T follicular helper cell (primary cell): ENCODE measurements around the gene PLN.

Experiments used
- DNase-seq: peaks from one replicate; pipeline ENCODE4 v3.0.0-alpha.2; 2020; ENCODE audit warnings: low read depth
- total RNA-seq, 2 experiments: gene quantifications; one replicate each; lab custom pipeline; 2026; lab: John Stamatoyannopoulos, UW

The PLN gene
- 0 to 0.17 reads per million in 2 experiments for total RNA-seq

DNA sequence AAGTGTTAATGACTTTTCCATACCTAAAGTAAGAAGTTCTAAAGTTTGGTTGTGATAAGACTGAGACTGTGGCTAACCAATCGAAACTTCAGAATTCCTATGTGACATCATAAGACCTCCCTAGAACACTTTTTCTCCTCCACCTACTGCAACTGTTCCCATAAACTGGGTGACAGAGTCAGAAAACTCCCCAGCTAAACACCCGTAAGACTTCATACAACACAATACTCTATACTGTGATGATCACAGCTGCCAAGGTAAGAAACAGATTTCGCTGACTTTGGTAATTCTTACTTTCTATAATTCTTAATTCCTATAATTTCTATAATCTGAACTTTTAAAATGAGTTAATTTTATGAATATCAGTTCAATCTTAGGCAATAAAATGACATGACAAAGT, at the start of gene PLN:
Gene PLN (plus strand): TSS at position 161 of the 400 bp plus-strand sequence. CDS start 10,626 bp downstream, outside the sequence.
- DNase-seq, result no peak

DNA sequence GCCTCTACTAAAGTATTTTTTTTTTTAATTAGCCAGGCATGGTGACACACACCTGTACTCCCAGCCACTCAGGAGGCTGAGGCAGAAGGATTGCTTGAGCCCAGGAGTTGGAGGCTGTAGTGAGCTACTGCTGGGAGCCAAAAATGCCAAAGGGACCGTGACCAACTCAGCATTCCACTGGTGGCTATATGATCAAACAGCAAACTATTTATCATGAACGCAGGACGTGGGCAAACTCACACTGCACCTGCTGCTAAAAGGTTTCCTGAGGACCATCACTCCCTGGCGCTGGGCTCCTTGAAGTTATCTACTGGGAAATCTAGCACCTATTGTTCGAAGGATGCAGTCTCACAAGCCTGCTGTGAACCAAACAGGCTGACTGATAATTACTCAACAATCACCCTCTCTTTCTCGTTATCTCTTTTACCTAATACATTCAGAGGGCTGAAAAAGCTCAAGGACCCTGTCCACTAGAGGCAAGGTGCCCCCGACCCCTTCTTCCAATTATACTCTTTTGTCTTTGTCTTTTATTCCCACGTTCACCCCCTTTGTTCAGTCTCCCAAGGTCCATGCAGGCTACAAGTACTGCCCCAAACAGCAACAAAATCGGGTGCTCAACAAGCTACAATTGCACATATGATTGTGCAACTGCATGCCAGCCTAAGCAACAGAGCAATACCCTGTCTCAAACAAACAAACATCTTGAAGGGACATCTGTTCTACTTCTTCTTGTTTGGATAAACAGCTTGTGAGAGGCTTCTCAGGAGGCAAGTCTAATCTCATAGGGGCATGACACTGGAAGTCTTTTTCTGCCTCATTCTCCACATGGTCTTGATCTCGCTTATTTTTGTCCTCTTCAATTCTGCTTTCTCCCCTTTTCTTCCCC, 47.7 kb upstream of the PLN start:
- no peak for DNase-seq

DNA sequence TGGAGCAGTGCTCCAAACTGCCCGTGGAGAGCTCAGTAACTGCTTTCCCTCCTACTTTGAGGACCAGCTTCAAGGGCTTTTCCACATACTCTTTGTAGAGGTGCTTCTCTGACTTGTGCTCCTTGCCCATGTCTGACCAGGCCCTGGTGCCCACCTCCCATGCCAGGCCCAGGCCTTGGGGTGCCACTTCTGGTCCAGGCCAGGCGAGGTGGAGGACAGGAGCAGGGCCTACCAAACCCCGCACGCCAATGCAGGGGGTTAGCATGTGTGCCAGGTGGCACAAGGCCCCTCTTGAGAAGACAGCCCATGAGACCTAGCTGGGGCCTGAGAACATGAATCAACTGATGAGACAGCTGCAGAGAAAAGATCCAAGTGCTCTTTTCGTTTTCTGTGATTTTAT, 47.0 kb upstream of the PLN start:
- DNase-seq, result no peak

DNA sequence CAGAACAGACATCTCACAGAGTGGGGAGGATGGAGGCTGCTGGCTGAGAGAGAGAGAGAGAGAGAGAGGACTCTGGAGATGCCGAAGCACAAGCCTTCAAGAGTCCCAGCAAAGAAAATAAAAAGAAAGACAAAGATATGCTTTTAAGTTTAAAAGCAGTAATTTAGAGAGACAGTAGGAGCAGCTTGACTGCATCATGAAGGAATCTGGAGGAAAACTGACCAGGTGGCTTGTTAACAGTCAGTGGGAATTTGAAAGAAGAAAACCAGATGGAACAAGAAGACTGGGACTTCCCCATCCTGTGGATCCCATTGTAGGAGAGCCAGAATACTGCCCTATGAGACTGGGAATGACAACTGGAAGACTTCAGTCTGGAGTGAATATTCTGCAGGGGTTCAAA, 46.3 kb upstream of the PLN start:
- DNase-seq, result no peak

DNA sequence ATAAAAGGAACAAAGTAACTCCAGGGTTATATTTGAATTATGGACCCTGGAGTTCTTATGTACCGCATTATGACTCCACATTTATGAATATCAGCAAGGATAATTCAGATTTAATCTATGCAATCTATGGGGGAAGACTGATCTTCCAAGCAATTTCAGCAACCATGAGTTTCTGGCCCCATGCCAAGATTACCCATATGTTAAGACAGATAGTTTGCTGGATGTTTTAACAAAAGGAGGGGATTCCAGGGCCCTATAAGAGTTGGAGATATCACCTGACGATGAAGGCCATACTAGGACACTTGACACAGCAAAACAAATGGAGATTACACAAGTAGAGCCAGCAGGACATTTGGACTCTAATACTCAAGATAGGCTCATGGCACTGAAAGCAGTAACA, 45.9 kb upstream of the PLN start:
- no peak for DNase-seq

DNA sequence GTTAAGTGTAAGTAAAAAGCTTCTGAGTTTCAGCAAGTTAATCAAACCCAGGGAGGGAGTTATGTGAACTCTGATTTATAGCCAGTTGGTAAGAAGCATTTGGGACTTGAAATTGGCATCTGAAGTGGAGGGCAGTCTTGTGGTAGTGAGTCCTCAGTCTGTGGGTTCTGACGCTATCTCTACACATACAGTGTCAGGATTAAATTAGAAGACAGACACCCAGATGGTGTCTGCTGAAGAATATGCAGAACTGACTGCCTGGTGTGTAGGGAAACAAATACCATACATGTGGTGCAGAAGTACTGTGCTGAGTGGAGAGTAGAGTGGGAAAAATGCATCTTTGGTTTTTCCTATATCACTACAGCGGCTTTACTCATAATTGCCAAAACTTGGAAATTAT, 43.5 kb upstream of the PLN start:
- no peak for DNase-seq

DNA sequence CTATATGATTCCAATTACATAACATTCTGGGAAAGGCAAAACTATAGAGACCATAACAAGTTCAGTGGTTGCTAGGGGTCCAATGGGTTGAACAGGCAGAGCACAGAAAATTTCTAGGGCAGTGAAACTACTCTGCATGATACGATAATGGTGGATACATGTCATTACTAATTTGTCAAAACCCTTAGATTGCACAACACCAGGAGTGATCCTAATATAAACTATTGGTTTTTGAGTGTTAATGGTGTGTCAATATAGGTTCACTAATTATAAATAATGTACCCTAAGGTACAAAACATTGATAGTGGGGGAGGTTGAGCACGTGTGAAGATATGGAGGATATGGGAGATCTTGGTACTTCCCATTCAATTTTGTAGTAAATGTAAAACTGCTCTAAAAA, 42.4 kb upstream of the PLN start:
- DNase-seq, result no peak

DNA sequence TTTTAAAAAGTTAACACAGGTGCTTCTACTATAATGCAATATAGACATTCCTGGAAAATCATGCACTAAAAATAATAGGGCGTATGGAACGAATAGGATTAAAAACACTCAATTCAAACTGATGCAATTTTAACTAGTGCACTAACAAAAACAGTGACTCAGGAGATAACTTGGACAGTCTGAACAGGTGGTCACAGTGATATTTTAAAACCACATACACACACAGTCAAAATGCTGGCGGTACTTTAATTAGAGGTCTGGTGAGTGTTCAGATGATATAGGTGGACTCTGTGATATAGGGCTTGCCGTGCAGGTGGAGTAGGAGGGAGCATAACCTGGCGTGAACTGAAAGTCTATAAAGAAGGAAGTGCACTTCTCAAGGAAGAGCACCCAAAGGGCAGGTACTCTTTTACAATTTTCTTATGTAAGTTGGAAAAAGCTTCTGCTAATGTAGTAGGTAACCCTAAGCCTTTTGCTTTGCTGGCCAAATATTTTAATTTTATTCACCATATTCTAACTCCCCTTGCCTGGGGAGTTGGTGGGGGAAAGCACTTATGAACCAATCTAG, 41.9 kb upstream of the PLN start:
- no peak for DNase-seq

DNA sequence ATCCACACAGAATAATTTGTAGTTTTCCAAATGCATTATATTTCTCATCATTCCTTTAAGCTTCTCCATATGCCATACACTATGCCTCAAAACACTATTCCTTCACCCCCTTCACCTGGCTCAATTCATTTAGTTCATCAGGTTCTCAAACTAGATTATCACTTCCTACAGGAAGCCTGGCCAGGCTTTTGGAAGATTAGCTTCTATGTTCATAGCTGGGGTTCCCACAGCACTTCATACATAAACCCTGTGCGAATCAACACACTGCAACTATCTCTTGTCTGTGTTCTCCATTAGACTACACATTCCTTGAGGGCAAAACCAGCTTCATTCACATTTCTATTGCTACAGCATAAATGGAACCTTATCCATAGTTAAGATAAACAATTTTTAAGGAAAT, 40.5 kb upstream of the PLN start:
- no peak for DNase-seq

DNA sequence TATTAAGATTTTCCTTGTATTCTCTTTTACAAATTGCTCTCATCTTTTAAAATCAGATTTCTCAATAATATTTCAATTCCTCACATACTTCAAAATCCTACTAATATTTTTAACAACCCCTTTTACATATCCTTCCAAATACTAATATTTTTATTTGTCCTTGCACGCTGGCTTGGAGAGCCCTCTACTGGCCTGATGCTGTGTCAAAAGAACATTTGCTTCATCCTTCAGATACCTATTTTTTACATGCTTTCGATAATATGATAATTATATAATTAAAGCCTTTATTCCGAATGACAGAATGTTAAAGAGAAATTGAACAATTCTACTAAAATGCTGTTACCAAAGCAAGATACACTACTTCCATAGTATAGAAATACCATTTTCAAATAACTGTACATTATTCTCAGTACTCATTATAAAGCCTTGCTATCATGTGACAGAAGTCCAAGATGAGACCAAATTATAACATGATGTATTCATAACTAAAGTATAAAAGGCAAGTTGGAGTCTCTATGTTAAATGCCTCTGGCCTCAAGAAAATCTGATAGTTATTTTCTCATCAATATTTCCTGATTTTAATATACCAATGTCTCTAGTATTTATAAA, 39.0 kb upstream of the PLN start:
- DNase-seq, result no peak

DNA sequence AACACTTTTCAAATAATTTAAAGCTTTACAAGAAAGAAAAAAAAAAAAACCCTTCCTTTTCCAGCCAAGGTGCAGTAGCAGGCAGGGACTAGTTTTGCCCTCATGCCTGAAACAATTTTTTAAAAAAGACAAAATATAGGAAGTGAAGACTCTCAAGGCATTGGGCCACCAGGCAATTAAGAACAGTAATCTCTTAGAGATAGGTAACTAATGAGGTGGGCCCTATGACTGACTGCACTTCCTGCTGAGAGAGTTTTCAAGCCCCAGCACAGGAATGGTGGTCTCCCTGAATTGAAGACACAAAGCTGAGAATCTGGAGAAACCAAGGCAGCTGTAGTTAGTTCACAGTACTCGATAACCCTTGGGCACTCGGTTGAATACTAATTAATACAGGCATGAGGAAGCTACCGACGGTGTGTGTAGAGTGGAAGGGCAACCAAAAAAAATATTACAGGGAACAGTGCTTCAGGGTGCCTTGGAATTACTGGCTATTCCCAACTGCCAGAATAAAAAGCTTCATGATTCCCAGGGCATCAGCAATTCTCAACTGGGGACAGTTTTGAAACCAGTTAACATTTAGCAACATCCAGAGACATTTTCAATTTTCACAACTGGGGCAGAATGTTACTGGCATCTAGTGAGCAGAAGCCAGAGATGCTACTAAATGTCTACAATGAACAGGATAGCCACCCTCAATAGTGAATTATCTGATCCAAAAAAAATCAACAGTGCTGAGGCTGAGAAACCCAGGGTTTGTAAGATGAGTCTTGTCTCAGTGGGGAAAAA, 36.0 kb upstream of the PLN start:
- no peak for DNase-seq

DNA sequence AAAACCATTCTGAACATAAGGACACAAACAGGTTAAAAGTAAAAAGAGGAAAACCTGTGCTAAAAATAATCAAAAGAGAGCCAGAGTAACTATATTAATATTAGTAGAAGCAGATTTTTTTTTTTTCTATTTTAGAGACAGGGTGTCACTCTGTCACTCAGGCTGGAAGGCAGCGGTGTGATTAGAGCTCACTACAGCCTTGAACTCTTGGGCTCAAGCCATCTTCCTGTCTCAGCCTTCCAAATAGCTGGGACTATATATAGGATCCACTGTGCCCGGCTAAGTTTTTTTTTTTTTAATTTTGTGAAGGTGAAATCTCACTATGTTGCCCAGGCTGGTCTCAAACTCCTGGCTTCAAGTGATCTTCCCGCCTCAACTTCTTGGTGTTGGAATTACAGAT, 33.4 kb upstream of the PLN start:
- no peak for DNase-seq

DNA sequence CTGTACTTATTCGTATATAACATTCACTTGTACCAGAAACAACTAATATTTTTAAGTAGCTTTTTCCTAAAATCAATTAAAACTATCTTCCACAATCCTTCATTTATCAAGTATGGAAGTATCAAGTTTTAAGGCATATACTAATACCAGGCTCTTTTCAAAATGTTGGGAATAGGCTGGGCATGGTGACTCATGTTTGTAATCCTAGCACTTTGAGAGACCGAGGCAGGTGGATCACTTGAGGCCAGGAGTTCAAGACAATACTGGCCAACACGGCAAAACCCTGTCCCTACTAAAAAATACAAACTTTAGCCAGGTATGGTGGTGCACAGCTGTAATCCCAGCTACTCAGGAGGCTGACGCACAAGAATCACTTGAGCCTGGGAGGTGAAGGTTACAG, 25.7 kb upstream of the PLN start:
- DNase-seq, result no peak

DNA sequence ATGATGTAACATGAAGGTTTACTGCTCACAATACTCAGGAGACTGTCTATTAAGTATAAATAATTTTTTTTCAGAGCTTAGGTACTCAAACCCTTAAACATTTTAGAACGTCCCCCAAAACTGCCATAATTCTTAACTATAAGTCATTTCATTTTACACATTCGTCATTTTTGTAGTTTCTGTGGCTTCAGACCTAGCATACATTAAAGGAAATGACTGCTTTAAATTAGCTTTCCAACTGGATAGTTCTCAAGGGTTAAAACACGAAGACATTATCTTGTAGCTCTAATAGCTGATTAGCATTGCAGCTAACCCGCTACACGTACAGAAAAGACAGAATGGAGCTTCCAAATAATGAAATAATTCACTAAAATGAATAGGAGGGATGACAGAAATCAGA, 24.9 kb upstream of the PLN start:
- no peak for DNase-seq

DNA sequence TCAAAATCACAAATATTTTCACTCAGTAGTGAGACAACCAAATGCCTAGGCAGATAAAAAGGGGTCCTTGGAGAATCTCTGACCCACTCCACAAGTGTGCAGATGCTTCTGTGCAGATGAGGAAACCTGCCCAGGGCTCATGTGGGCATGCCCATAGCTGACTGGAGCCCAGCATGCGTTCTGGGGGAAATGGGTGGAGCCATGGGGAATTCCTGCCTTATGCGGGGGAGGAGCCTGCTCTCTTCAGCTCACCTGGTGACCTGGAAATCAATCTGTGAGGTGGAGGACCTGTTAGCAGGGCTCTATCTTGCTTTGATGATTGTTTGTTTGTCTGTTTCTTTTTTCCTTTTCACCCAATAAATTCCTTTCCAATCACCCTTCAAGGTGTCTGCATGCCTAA, 23.4 kb upstream of the PLN start:
- no peak for DNase-seq

DNA sequence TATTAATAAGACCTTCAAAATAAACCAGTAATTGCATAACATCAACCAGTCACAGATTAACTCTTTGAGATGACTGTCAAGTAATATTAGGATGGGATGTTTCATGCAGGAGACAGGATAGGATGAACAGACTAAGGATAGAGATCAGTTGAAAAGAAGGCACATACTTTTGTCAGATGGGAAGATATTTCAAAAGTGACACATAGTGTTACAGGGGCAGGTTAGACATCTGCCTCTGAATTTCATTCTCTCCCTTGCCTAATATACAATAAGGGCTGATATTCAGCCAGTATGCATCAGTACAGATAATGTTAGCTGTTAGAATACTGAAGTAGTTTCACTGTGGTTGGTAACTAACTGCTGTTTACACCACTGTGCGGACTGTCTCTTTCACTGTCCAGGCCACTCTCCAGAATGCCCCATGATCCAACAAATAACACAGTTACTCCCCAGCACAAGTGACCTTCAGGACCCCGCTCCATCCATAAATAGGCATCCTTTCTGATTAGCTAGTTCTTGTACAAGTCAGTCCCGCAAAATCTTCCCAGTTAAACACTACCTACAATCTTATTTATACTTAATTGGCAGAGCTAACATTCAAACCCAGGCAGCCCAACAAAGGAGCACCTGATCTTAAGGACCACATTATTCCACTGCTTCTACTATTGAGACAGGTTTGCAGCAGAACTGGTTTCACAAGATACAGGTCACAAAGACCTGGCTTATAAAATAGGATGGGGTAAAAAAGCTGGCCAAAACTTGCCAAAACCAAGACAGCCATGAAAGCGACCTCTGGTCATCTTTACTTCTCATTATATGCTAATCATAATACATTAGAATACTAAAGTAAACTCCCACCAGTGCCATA, 21.9 kb upstream of the PLN start:
- no peak for DNase-seq

DNA sequence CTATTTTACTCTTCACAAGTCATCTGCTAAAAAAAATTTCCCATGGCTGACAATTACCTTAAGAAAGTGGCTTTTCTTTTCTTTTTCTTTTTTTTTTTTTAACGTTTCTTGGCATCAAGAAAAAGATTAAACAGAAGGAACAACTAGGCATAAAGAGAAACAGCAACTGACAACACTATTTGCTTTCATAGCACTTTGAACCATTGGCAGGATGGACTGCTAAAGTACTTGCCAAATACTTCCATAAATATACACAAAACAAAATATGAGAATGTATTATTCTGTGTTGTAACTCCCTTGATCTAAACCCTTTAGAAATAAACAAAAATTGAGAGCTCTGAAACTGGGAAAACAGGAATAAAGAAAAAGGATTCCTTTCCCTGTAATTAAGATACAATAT, 20.0 kb upstream of the PLN start:
- no peak for DNase-seq

DNA sequence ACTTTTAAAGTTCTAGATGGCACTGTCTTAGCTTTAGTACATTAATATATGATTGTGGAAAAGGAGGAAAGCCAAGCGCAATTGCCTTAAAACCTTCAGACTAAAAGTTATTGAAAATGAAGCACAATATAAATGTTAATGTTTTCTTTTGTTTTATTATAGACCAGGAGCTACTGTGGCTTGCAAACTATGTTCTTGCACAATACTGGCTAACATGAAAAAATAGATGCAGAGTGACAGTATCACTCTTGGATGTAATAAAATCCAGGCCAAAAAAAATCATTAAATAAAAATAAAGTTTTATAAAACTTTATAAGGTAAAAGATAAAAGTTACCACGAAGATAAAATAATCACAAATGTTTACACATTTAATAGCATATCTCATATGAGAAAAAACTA, 18.3 kb upstream of the PLN start:
- no peak for DNase-seq

DNA sequence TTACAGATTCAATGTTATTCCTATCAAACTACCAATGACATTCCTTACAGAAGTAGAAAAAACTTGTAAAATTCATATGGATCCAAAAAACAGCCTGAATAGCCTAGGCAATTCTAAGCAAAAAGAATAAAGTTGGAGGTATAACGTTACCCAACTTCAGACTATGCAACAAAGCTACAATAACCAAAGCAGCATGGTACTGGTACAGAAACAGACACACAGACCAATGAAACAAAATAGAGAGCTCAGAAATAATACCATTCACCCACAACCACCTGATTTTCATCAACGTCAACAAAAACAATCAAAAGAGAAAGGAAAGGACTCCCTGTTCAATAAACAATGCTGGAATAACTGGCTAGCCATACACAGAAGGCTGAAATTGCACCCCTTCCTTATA, 17.2 kb upstream of the PLN start:
- no peak for DNase-seq

DNA sequence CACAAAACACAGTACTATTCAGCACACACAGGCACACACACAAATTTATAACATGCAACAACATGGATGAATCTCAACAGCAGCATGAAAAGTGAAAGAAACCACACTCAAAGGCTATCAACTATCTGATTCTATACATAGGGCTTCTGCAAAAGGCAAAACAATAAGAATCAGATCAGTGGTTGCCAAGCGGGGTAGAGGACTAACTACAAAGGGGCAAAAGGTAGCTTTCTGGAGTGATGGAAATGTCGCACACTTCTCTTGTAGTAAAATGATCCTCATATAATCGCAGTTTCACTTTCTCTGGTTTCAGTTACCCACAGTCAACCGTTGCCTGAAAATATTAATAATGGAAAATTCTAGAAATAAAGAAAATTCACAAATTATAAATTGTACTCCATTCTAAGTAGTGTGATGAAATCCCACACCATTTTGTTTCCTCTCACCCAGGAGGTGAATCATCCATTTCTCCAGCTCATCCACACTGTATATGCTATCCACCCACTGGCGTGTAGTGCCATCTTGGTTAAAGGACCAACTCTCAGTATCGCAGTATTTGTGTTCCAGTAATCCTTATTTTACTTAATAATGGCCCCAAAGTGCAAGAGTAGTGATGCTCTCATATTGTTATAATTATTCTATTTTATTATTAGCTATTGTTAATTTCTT, 12.8 kb upstream of the PLN start:
- DNase-seq, result no peak

DNA sequence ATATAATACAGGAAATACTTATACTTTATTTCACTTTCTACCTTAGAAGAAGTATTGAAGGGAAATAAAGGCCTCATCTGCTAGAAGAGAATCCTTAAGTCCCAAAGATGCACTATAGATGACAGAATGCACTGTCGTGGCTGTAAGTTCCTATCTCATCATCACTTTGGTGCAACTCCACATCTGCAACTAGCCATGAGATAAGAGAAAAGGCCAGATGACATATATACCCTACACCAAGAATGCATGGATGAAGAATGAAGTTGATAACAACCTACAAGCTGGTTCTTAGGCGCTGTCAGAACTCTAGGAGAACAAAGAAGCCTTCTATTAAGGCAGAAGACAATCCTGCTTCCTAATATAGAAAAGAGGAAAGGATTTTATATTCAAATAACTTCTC, 11.6 kb upstream of the PLN start:
- no peak for DNase-seq
